ENCODE data around the gene PNMA1.

- no peak for TF ChIP-seq CTCF (IDR thresholded peaks at IDR 0.05; ENCODE audit: poor library complexity, severe bottlenecking)
- no peak for TF ChIP-seq RAD21 (conservative IDR thresholded peaks at IDR 0.05)
- TF ChIP-seq POLR2AphosphoS5 (IDR thresholded peaks at IDR 0.05): no peak
Observed at GRCh38 chr14:73720636-73721035, 6.5 kb upstream of the PNMA1 start.
